ENCODE measurements around the gene NGRN.
"Not testable (repeated sequence)": the region's sequence is repeated elsewhere in the genome, so short reads cannot be mapped to it uniquely, and the experiment has no call there.

NGRN gene

GRCh38 chr15:90300988-90301706 is 35.7 kb downstream of the NGRN start:
- DNase-seq (ENCODE audit: low spot score), result peak; percentile 33
- peak; percentile 81 for TF ChIP-seq CTCF (IDR thresholded peaks at IDR 0.05; ENCODE audit: extremely low read depth, missing control alignments)

GRCh38 chr15:90301707-90302300 is 36.3 kb downstream of the NGRN start:
- no peak for TF ChIP-seq CTCF (IDR thresholded peaks at IDR 0.05; ENCODE audit: extremely low read depth, missing control alignments)
- DNase-seq (ENCODE audit: low spot score), result no peak

GRCh38 chr15:90305355-90305754 is 39.9 kb downstream of the NGRN start:
- not testable (repeated sequence) for DNase-seq (ENCODE audit: low spot score)

- TF ChIP-seq CTCF (IDR thresholded peaks at IDR 0.05; ENCODE audit: extremely low read depth, missing control alignments), result no peak
- no peak for DNase-seq (ENCODE audit: low spot score)
Observed at GRCh38 chr15:90305932-90306331, 40.5 kb downstream of the NGRN start.

GRCh38 chr15:90306560-90306959 is 41.1 kb downstream of the NGRN start:
- peak; percentile 58 for DNase-seq (ENCODE audit: low spot score)
- TF ChIP-seq CTCF (IDR thresholded peaks at IDR 0.05; ENCODE audit: extremely low read depth, missing control alignments), result no peak

GRCh38 chr15:90307661-90308060 is 42.2 kb downstream of the NGRN start:
- TF ChIP-seq CTCF (IDR thresholded peaks at IDR 0.05; ENCODE audit: extremely low read depth, missing control alignments), result no peak
- no peak for DNase-seq (ENCODE audit: low spot score)

DNA sequence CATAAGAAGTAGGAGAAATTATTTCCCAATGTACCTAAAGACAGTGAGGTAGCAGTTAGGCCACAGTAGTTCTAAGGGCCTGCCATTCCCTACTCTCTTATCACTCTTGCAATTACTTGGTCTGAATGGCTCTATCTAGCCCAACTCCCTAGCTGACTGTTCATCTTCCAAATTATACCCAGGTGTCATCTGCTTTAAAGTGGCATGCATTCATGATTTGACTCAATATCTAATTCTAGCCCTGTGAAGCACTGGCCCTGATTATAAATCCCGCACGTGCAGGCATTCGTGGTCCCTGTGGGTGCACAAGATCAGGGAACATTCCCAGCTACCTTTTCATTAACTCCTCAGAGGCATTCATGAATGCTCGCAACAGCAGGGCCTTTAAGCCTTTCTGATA is 43.5 kb downstream of the NGRN start:
- DNase-seq (ENCODE audit: low spot score), result no peak
- no peak for TF ChIP-seq CTCF (IDR thresholded peaks at IDR 0.05; ENCODE audit: extremely low read depth, missing control alignments)

Data from GM20000 (cell line).